Right atrium auricular region (tissue), 2 donors: ENCODE measurements around the gene OR2J3. TPM values are rescaled to one million over a fixed set of nuclear protein-coding genes. Genes with fewer than 3 reads are reported as not detected.
"Not testable (repeated sequence)": the region's sequence is repeated elsewhere in the genome, so short reads cannot be mapped to it uniquely, and the experiment has no call there.

ENCODE experiments used
- DNase-seq: peaks from one replicate; pipeline ENCODE4 v3.0.0-alpha.2; 2019; ENCODE audit warnings: low spot score
- H3K27ac ChIP-seq, 2 donors: fragments of 200-600 bp; sonication (generic); 1 replicate in 1 of 2; 2 replicates in 1 of 2; pipeline ENCODE4 v1.5.1; 2016 to 2019
- H3K27me3 ChIP-seq, 2 donors: fragments of 200-600 bp; sonication (generic); one replicate each; pipeline versions ENCODE4 v1.5.1 to v1.6.0; 2017 to 2019
- H3K36me3 ChIP-seq: fragments of 200-600 bp; sonication (generic); one replicate; pipeline ENCODE4 v1.5.1; 2016
- H3K4me1 ChIP-seq, 2 donors: fragments of 200-600 bp; sonication (generic); one replicate each; pipeline versions ENCODE4 v1.5.1 to v1.6.0; 2017 to 2019
- H3K4me3 ChIP-seq, 2 donors: fragments of 200-600 bp; sonication (generic); 1 replicate in 1 of 2; 2 replicates in 1 of 2; pipeline ENCODE4 v1.5.1; 2017 to 2019; ENCODE audit warnings: mild to moderate bottlenecking in 1 of 2, moderate library complexity in 1 of 2
- H3K9me3 ChIP-seq, 2 donors: fragments of 200-600 bp; sonication (generic); one replicate each; pipeline ENCODE4 v1.5.1; 2019
- CTCF ChIP-seq, 2 donors: fragments of 200-600 bp; sonication (generic); IDR thresholded peaks; one replicate each; pipeline ENCODE4 v1.5.1; 2019; ENCODE audit warnings: antibody characterized with exemption in 2 of 2
- total RNA-seq, 2 donors: library from RNA; depleted of rRNA; stranded (reverse); fragments of >200 nt; gene quantifications; one replicate each; pipeline ENCODE4 v1.1.0, GENCODE V29; 2016

OR2J3 gene
- total RNA-seq, 2 donors from 2014 or later: not detected

GRCh38 chr6:29087213-29087612 is 20.6 kb upstream of the OR2J3 start, which contains the start of gene OR2B3:
Gene OR2B3, minus strand, starts transcription at chr6:29087313. Its CDS starts 65 bp downstream, at chr6:29087248.
- Histone ChIP-seq H3K27me3 (no peaks in the 10 kb centered on the region), H3K9me3 (no peaks in the 10 kb centered on the region), H3K4me1 (no peaks in the 10 kb centered on the region), H3K27ac (no peak within 1 kb of the TSS), H3K36me3 (no peaks in the 10 kb centered on the region), H3K4me3 (no peak within 1 kb of the TSS)
- DNase-seq: no peak
- no peak for TF ChIP-seq CTCF (IDR thresholded peaks at IDR 0.05)

- Histone ChIP-seq H3K27me3 (no peaks in the 10 kb centered on the region), H3K9me3 (no peaks in the 10 kb centered on the region), H3K36me3 (no peaks in the 10 kb centered on the region), H3K4me3 (no peak overlapping the region), H3K27ac (no peak overlapping the region), H3K4me1 (no peaks in the 10 kb centered on the region)
- TF ChIP-seq CTCF (IDR thresholded peaks at IDR 0.05): no peak
- DNase-seq: no peak
Measured at GRCh38 chr6:29092957-29093356, 14.9 kb upstream of the OR2J3 start.

- Histone ChIP-seq H3K9me3 (no peaks in the 10 kb centered on the region), H3K36me3 (no peaks in the 10 kb centered on the region), H3K27ac (no peak overlapping the region), H3K27me3 (no peaks in the 10 kb centered on the region), H3K4me3 (no peak overlapping the region), H3K4me1 (no peaks in the 10 kb centered on the region)
- no peak for TF ChIP-seq CTCF (IDR thresholded peaks at IDR 0.05)
- no peak for DNase-seq
Measured at GRCh38 chr6:29097803-29098202, 10.1 kb upstream of the OR2J3 start.

- H3K4me1 ChIP-seq: no peaks in the 10 kb centered on the region
- no peak within 1 kb of the TSS for H3K4me3 ChIP-seq
- no peaks in the 10 kb centered on the region for H3K9me3 ChIP-seq
- no peaks in the 10 kb centered on the region for H3K27me3 ChIP-seq
- TF ChIP-seq CTCF (IDR thresholded peaks at IDR 0.05): no peak
- DNase-seq: no peak
- no peaks in the 10 kb centered on the region for H3K36me3 ChIP-seq
- H3K27ac ChIP-seq: no peak within 1 kb of the TSS
Measured at GRCh38 chr6:29099190-29099589, 8.7 kb upstream of the OR2J3 start, which contains the start of gene OR2J1. Gene OR2J1, plus strand, starts transcription at chr6:29099490. Its CDS starts 1,453 bp downstream, at chr6:29100943.

GRCh38 chr6:29112135-29112534 is 4.3 kb downstream of the OR2J3 start:
- Histone ChIP-seq H3K27ac (no peak overlapping the region), H3K27me3 (no peaks in the 10 kb centered on the region)

GRCh38 chr6:29114964-29115363 is 7.1 kb downstream of the OR2J3 start:
- H3K4me1 ChIP-seq, DNase-seq, H3K27me3 ChIP-seq, H3K36me3 ChIP-seq, H3K27ac ChIP-seq, H3K9me3 ChIP-seq, H3K4me3 ChIP-seq: not testable (repeated sequence)

More at GRCh38 chr6:29112135-29112534, 4.3 kb downstream of the OR2J3 start:
- H3K4me1 ChIP-seq: no peaks in the 10 kb centered on the region
- no peak for TF ChIP-seq CTCF (IDR thresholded peaks at IDR 0.05)
- no peak overlapping the region for H3K4me3 ChIP-seq
- no peaks in the 10 kb centered on the region for H3K9me3 ChIP-seq
- DNase-seq: no peak
- H3K36me3 ChIP-seq: no peaks in the 10 kb centered on the region
